Stomach (tissue), 4 donors: ENCODE measurements around the gene PEPD.

ENCODE experiments used
- CTCF ChIP-seq, 7 experiments: fragments of 450-650 bp in 4 of 7; fragments of 200-600 bp in 3 of 7; sonication (generic) in 3 of 7; IDR thresholded peaks; one replicate each; pipeline ENCODE4 v1.5.1; 2016 to 2019; ENCODE audit warnings: antibody characterized with exemption in 7 of 7, control low read depth in 2 of 7, mild to moderate bottlenecking in 1 of 7
- EP300 ChIP-seq: sonication (generic); formaldehyde crosslinking; IDR thresholded peaks from one replicate; pipeline ENCODE4 v1.6.1; 2017; ENCODE audit warnings: antibody characterized with exemption
- POLR2A ChIP-seq, 4 donors: fragments of 450-650 bp; IDR thresholded peaks; one replicate each; pipeline ENCODE4 v1.6.1; 2016; ENCODE audit warnings: antibody characterized with exemption in 4 of 4, control low read depth in 2 of 4, mild to moderate bottlenecking in 1 of 4, moderate library complexity in 1 of 4
- POLR2AphosphoS5 ChIP-seq, 3 donors: sonication (generic); formaldehyde crosslinking; IDR thresholded peaks; one replicate each; pipeline ENCODE4 v1.6.1; 2016; ENCODE audit warnings: antibody characterized with exemption in 3 of 3

DNA sequence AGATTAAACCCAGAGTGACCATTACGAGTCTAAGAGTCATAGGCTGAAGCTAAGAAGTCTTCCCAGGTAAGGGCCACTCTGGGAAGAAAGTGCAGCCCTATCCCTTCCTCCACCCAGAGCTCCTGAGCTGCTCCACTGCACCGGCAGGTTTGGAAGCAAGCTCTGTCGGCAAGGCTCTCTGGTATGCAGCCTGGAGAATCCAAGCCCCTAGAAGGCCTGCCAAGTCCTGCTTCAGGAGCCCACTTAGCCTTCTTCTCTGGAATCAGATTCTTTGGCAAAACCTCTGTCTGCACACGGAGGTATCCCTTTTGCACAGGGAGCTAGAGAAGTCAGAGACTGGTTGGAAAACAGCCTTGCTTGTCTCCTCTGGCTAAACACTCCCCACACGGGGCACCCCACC, 89.6 kb downstream of the PEPD start:
- TF ChIP-seq CTCF (IDR thresholded peaks at IDR 0.05) (no peak), POLR2AphosphoS5 (IDR thresholded peaks at IDR 0.05) (no peak), EP300 (no peak), POLR2A (IDR thresholded peaks at IDR 0.05) (no peak)
